ENCODE results near the gene MRPL21. TPM values are rescaled to one million over a fixed set of nuclear protein-coding genes. Genes with fewer than 3 reads are reported as not detected.
A peak's percentile ranks its signal among the peaks of the same experiment; 100 is the strongest.

Gene MRPL21
- total RNA-seq, 6 experiments from 2014 or later, result 18.8 to 50.4 (median 26.0) TPM

- no peaks in the 10 kb centered on the region for H3K9me3 ChIP-seq
- peak; percentile 59 to 65 (median 60) for ATAC-seq
- no peaks in the 10 kb centered on the region for H3K27me3 ChIP-seq
- peak overlapping the region; percentile 83 to 99 (median 98) for H3K4me3 ChIP-seq
- H3K36me3 ChIP-seq, result peaks cover 0 to 29% (median 11%) of the 10 kb centered on the region in 4 donors
- WGBS (ENCODE audit: insufficient coverage, low coverage, low lambda C conversion rate, missing lambda C conversion rate), result 0% methylated on average over 12 of the region's 24 CpGs
- peak in 2 of 3 donors; percentile 52 to 67 for DNase-seq
- no peak for TF ChIP-seq POLR2A (IDR thresholded peaks at IDR 0.05)
- TF ChIP-seq, protein P1, sequence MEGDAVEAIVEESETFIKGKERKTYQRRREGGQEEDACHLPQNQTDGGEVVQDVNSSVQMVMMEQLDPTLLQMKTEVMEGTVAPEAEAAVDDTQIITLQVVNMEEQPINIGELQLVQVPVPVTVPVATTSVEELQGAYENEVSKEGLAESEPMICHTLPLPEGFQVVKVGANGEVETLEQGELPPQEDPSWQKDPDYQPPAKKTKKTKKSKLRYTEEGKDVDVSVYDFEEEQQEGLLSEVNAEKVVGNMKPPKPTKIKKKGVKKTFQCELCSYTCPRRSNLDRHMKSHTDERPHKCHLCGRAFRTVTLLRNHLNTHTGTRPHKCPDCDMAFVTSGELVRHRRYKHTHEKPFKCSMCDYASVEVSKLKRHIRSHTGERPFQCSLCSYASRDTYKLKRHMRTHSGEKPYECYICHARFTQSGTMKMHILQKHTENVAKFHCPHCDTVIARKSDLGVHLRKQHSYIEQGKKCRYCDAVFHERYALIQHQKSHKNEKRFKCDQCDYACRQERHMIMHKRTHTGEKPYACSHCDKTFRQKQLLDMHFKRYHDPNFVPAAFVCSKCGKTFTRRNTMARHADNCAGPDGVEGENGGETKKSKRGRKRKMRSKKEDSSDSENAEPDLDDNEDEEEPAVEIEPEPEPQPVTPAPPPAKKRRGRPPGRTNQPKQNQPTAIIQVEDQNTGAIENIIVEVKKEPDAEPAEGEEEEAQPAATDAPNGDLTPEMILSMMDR (IDR thresholded peaks at IDR 0.05), result no peak
- H3K27ac ChIP-seq, result peak overlapping the region; percentile 70 to 88 (median 83)
- intact Hi-C loops (cut with DNase I), result no loop called here
- peaks cover 0 to 24% (median 10%) of the 10 kb centered on the region in 4 donors for H3K4me1 ChIP-seq
Measured at GRCh38 chr11:68904248-68904847, 716 bp upstream of the MRPL21 start.

DNA sequence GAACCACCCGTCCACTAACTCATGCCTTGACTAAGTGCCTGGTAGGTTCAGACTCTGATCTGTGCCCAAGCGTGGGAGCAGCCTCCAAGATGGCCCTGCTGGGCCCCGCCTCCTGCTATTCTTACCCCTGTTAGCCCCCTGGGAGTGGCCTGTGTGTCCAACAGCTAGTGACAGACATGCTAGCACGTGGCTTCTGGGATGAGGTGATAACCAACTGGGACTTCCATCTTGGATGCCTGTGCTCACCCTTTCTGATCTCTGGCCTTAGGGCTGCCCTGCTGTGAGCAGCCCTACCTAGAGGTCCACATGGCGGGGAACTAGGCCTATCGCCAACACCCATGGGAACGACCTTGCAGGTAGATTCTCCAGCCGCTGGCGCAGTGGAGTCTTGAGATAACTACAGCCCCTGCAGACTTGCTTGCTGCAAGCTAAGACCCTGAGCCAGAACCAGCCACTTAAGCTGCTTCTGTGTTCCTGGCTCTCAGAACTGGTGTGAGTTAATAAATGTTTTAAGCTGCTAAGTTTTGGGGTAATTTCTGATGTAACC is 2.7 kb downstream of the MRPL21 start:
- Histone ChIP-seq H3K4me1 (peaks cover 0 to 20% (median 10%) of the 10 kb centered on the region in 4 donors), H3K4me3 (no peak overlapping the region), H3K9me3 (no peaks in the 10 kb centered on the region), H3K27ac (no peak overlapping the region), H3K36me3 (peaks cover 0 to 37% (median 15%) of the 10 kb centered on the region in 4 donors), H3K27me3 (no peaks in the 10 kb centered on the region)
- ATAC-seq (no peak), DNase-seq (no peak)
- intact Hi-C loops (cut with DNase I), result no loop called here
- TF ChIP-seq, protein P1 (IDR thresholded peaks at IDR 0.05), result no peak
- TF ChIP-seq POLR2A (IDR thresholded peaks at IDR 0.05), result no peak
- WGBS (ENCODE audit: insufficient coverage, low coverage, low lambda C conversion rate, missing lambda C conversion rate), result 60% methylated on average over 1 of the region's 9 CpGs

GRCh38 chr11:68897441-68897840 is 6.2 kb downstream of the MRPL21 start:
- TF ChIP-seq, protein P1 (IDR thresholded peaks at IDR 0.05), result no peak
- TF ChIP-seq POLR2A (IDR thresholded peaks at IDR 0.05), result no peak
- WGBS (ENCODE audit: insufficient coverage, low coverage, low lambda C conversion rate, missing lambda C conversion rate), result 70% methylated on average over 2 of the region's 9 CpGs
- no peak overlapping the region for H3K4me3 ChIP-seq
- no peaks in the 10 kb centered on the region for H3K27me3 ChIP-seq
- H3K9me3 ChIP-seq, result no peaks in the 10 kb centered on the region
- H3K36me3 ChIP-seq, result peaks cover 0 to 58% (median 21%) of the 10 kb centered on the region in 4 donors
- peaks cover 0 to under 1% (median 0%) of the 10 kb centered on the region in 4 donors for H3K4me1 ChIP-seq
- H3K27ac ChIP-seq, result no peak overlapping the region
- no peak for DNase-seq
- no peak for ATAC-seq
- intact Hi-C loops (cut with DNase I), result no loop called here

DNA sequence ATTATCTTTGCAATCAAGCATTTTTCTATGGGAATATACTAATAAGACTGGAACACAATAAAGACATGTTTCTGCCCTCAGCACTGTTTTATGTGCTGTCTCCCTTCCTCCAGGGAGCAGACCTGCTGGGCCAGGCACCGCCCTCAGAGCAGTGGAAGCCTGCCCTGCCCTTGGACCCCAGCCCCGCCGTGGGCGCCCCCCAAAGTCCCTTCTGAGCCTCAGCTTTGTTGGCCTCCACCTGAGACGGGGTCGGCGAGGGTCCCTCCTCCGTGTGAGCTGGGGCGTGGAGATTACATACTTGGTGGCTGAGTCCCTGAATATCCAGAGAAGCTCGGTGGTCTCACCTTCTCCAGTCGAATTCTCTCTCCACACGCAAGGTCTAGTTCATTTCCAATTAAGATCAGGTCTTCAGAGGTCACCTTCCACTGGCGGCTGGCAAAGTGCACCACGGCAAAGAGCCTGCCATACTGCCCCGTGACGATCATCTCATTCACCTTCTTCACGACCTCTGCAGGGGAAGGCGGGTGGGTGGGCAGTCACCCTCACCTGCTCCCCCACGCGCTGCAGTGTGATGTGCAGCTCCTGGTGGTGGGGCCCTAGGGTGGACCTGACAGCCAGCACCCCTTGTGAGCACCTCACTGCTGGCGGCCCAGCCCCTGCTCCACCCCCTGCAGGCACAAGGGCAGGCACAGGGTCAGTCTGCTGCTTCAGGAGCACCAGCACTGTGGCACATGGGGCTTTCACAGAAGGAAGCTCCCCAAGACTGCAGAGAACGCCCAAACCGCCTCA is 7.3 kb downstream of the MRPL21 start:
- H3K36me3 ChIP-seq, result peaks cover 0 to 61% (median 21%) of the 10 kb centered on the region in 4 donors
- H3K27ac ChIP-seq, result no peak overlapping the region

More for the DNA sequence above, 7.3 kb downstream of the MRPL21 start:
- no peaks in the 10 kb centered on the region for H3K27me3 ChIP-seq
- WGBS (ENCODE audit: insufficient coverage, low coverage, low lambda C conversion rate, missing lambda C conversion rate), result 93% methylated on average over 18 of the region's 23 CpGs
- ATAC-seq (peak in 1 of 4 donors; percentile 28), DNase-seq (no peak)
- intact Hi-C loops (cut with DNase I), result no loop called here
- no peak overlapping the region for H3K4me3 ChIP-seq
- H3K4me1 ChIP-seq, result peaks cover 0 to 5% (median 0%) of the 10 kb centered on the region in 4 donors
- TF ChIP-seq, protein P1 (IDR thresholded peaks at IDR 0.05), result no peak
- no peak for TF ChIP-seq POLR2A (IDR thresholded peaks at IDR 0.05)
- H3K9me3 ChIP-seq, result no peaks in the 10 kb centered on the region
